ENCODE results near the gene HECTD2. TPM values are rescaled to one million over a fixed set of nuclear protein-coding genes. Genes with fewer than 3 reads are reported as not detected.
"Not testable (repeated sequence)": the region's sequence is repeated elsewhere in the genome, so short reads cannot be mapped to it uniquely, and the experiment has no call there.

Gene HECTD2
- total RNA-seq, 1 experiment from 2014 or later: 11.9 TPM

DNA sequence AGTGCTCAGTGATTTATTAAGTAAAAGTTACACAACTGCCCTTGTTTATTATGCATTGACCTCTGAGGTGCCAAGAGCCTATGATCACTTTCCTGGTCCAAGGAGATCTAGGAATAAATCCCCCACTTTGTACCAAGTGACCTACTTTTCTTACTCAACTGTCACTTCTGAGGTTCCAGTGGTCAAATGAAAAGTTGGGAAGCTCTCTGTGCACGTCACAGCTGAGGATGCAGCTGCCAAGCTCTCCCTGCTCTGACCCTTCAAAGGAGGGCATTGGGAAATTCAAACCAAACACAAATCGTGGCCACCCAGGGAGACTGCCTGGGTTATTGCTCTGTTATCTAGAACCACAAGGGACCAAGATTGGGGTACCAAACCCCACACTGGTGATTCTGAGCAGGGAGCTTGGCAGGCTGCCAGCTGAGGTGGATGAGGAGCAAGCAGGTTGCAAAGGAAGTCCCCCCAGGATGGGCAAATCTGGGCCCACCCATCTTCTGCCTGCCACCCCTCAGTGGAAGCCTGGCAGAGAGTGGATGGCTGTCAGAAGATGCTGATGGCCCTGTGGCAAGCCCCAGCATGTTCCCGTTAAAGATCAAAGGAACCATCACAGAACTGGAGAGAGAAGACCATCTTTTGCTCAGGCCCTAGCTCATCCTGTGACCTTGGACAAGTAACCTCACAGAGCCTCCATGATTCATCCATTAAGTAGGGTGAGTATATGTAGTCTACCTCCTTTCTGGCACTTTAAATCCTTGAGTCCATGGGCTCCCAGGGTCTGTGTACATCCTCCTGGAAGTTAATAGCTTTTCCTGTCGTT lies 116.0 kb downstream of the HECTD2 start:
- Histone ChIP-seq H3K27ac (peak overlapping the region; percentile 53), H3K4me3 (no peak overlapping the region), H3K36me3 (no peaks in the 10 kb centered on the region), H3K9me3 (replicated peaks) (no peaks in the 10 kb centered on the region), H3K27me3 (no peaks in the 10 kb centered on the region), H3K4me1 (peaks cover 13% of the 10 kb centered on the region; the same call in 1 of the 2 replicates)
- DNase-seq: peak; percentile 50 to 67

DNA sequence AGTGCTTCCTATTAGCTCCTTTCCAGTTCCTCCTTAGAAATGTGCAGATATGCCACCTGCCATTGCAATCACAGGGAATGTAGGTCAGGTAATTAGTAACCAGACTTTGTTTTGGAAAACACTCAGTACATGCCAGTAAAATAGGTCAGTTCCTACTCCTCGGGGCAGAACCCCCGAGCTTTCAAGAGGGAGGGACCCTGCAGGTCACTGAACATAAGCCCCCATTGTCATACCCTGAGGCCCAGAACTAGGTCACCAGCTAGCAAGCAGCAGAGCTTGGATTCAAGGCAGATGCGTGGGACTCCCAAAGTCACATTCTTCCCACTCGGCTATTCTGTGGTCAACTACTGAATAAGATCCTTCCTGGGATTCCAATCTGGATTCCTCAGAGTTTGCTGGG lies 117.9 kb downstream of the HECTD2 start:
- no peaks in the 10 kb centered on the region for H3K9me3 ChIP-seq (replicated peaks)
- no peaks in the 10 kb centered on the region for H3K36me3 ChIP-seq
- no peaks in the 10 kb centered on the region for H3K27me3 ChIP-seq
- no peak for DNase-seq
- peaks cover 13% of the 10 kb centered on the region; the same call in 1 of the 2 replicates for H3K4me1 ChIP-seq
- H3K27ac ChIP-seq: no peak overlapping the region
- no peak overlapping the region for H3K4me3 ChIP-seq

DNA sequence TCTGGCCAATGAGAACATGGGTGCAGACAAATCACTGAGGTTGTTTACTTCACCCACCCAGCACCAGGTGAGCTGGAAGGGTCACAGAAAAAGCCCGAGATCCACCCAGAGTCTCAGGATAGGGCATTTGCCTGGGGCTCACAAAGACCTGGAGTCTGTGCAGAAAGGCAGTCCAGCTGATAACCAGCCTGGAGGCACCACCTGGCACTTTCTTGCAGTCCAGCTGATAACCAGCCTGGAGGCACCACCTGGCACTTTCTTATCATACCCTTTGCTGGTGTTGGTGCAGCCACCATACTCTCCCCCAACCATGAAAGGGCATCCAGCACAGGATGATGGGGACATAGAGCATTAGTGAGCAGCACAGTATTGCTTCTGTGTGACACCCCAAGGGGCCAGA lies 118.6 kb downstream of the HECTD2 start:
- H3K9me3 ChIP-seq (replicated peaks): no peaks in the 10 kb centered on the region
- H3K4me3 ChIP-seq: no peak overlapping the region
- no peaks in the 10 kb centered on the region for H3K27me3 ChIP-seq
- no peak overlapping the region for H3K27ac ChIP-seq
- H3K36me3 ChIP-seq: no peaks in the 10 kb centered on the region
- no peak for DNase-seq
- H3K4me1 ChIP-seq: peaks cover 13% of the 10 kb centered on the region; the same call in 1 of the 2 replicates

DNA sequence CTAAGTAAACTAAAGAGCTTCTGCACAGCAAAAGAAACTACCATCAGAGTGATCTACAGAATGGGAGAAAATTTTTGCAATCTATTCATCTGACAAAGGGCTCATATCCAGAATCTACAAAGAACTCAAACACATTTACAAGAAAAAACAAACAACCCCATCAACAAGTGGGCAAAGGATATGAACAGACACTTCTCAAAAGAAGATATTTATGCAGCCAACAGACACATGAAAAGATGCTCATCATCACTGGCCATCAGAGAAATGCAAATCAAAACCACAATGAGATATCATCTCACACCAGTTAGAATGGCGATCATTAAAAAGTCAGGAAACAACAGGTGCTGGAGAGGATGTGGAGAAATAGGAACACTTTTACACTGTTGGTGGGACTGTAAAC lies 124.6 kb downstream of the HECTD2 start:
- not testable (repeated sequence) for H3K9me3 ChIP-seq (replicated peaks); H3K27ac ChIP-seq; H3K36me3 ChIP-seq; H3K4me1 ChIP-seq; H3K4me3 ChIP-seq; H3K27me3 ChIP-seq; DNase-seq

DNA sequence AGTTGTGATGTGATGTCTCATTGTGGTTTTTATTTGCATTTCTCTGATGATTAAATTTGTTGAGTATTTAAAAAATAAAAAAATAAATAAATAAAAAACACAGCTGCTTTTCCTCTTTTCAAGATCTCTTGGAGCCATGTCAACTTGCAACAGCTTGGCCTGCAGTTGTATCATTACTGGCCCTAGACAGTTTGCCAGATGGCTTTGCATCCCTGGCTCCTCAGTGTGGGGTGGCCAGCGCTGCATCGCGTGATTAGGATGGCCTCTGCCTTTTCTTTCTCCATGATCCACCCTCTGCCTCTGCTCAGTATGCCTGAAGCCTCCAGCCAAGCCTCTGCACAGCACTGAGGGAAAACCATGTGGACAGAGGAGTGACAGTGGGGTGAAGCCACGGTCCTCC lies 126.0 kb downstream of the HECTD2 start:
- Histone ChIP-seq H3K27me3 (no peaks in the 10 kb centered on the region), H3K9me3 (replicated peaks) (no peaks in the 10 kb centered on the region), H3K4me3 (no peak overlapping the region), H3K36me3 (no peaks in the 10 kb centered on the region), H3K4me1 (no peaks in the 10 kb centered on the region), H3K27ac (no peak overlapping the region)
- no peak for DNase-seq

DNA sequence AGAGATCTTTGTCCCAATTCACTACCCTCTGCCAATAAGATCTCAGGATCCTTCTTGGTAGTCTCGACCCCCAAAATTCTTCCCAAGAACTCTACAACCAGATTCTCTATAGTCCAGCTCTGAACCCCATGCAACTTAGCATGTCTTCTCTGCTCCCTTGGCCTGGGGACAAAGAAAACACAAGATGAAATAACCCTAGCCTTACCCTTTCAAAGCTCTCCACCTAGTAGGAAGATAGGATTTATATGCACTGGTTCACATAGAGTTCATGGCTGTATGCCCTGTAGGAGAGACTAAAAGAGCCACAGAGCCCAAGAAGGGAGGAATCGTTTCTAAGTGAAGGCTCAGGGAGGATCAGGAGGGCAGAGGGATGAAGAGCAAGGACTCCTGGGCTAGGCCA lies 126.6 kb downstream of the HECTD2 start:
- H3K27me3 ChIP-seq: no peaks in the 10 kb centered on the region
- no peak overlapping the region for H3K27ac ChIP-seq
- no peak overlapping the region for H3K4me3 ChIP-seq
- no peak for DNase-seq
- no peaks in the 10 kb centered on the region for H3K36me3 ChIP-seq
- H3K4me1 ChIP-seq: no peaks in the 10 kb centered on the region
- no peaks in the 10 kb centered on the region for H3K9me3 ChIP-seq (replicated peaks)

DNA sequence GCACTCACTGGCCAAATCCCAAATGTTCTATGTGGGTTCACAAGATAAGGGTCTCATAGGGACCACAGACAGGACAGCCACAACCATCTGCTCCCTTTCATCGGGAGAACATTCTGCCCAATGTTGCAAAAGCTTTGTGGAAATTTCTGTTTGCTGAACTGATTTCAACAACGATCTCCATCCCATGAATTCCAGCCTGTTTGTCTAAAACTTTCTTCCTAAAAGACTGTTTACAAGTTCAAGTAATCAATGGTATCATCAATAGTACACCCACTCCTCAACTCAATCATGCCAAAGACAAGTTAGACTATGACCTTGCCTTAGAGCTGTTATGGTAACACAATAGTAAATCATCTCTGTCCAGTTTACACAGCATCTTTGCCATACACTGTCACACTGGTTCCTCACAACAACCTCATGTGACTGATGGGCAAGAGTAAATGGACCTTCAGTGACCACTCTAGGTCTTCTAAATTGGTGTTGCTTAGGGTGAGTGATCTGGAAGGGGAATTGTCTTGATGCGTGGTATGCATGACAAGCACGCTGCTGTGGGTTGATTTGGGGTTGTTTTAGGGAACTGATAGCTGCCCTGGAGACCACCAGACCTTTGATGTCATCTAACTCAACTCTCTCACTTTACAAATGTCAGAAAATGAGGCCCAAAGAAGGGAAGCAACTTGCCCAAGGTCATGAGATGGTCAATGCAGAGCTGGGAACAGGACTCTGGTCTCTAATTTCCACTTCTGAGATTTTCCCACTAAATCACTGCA lies 127.7 kb downstream of the HECTD2 start:
- no peak for DNase-seq
- Histone ChIP-seq H3K27ac (no peak overlapping the region), H3K4me3 (no peak overlapping the region), H3K9me3 (replicated peaks) (no peaks in the 10 kb centered on the region), H3K36me3 (no peaks in the 10 kb centered on the region), H3K27me3 (no peaks in the 10 kb centered on the region), H3K4me1 (no peaks in the 10 kb centered on the region)

DNA sequence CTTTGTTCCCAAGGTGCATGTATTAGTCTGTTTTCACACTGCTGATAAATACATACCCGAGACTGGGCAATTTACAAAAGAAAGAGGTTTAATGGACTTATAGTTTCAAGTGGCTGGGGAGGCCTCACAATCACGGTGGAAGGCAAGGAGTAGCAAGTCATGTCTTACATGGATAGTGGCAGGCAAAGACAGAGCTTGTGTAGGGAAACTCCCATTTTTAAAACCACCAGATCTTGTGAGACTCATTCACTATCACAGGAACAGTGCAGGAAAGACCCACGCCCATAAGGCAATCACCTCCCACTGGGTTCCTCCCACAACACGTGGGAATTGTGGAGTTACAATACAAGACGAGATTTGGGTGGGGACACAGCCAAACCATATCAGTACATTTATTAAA lies 129.8 kb downstream of the HECTD2 start:
- Histone ChIP-seq H3K27me3 (no peaks in the 10 kb centered on the region), H3K4me1 (no peaks in the 10 kb centered on the region), H3K36me3 (no peaks in the 10 kb centered on the region), H3K9me3 (replicated peaks) (no peaks in the 10 kb centered on the region), H3K27ac (no peak overlapping the region), H3K4me3 (no peak overlapping the region)
- no peak for DNase-seq

DNA sequence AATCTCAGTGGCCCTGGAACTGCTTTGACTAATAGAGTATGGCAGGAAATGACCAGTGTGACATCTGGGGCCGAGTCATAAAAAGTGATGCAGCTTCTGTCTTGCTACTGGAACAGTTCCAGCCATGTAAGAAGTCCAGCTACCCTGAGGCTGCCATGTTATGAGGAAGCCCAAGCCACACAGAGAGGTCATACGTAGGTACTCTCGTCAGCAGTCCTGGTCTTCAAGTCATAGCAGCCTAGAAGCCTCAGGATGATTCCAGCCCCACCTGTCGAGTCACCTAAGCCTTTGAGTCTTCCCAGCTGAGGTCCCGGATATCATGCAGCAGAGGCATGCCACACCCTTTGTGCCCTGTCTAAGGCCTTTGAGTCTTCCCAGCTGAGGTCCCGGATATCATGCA lies 130.6 kb downstream of the HECTD2 start:
- H3K27ac ChIP-seq: no peak overlapping the region
- no peak for DNase-seq
- no peak overlapping the region for H3K4me3 ChIP-seq
- no peaks in the 10 kb centered on the region for H3K27me3 ChIP-seq
- H3K4me1 ChIP-seq: no peaks in the 10 kb centered on the region
- no peaks in the 10 kb centered on the region for H3K9me3 ChIP-seq (replicated peaks)
- H3K36me3 ChIP-seq: no peaks in the 10 kb centered on the region

DNA sequence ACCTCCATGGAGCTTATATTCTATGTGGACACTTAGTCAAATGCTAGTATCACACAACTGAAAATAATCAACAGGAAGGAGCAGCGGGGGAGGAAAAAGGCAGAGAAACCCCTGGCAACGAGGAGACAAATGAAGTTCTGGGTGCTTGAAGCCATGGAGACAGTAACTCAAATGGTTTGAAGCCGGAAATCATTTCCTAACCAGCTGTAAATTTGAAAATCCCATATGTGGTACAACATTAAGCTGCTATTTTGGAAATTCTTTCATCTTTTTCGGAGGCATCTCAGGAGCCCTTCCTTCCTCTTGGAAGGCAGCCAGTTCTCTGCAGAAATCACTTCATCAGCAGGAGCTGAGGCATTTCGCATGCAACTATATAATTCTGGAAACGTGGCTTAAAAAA lies 131.3 kb downstream of the HECTD2 start:
- Histone ChIP-seq H3K36me3 (no peaks in the 10 kb centered on the region), H3K27ac (no peak overlapping the region)

DNA sequence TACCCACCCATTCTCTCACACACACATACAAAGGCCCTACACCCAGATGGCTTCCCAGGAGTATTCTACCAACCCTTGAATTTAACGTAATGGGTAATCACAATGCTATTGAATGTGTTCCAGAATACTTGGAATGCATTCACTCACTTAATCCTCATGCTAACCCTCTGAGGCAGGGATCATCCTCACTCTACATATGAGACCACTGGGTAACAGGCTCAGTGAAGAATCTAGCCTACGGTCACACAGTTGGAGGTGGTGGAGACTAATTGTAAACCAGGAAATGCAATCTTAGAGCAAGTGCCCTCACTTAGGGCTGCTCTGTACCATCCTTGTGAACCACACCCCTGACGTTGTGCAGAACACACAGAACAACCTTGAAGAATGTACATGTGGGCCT lies 135.2 kb downstream of the HECTD2 start:
- no peaks in the 10 kb centered on the region for H3K27me3 ChIP-seq
- no peaks in the 10 kb centered on the region for H3K4me1 ChIP-seq
- H3K9me3 ChIP-seq (replicated peaks): no peaks in the 10 kb centered on the region
- H3K36me3 ChIP-seq: no peaks in the 10 kb centered on the region
- no peak for DNase-seq
- H3K27ac ChIP-seq: no peak overlapping the region
- no peak overlapping the region for H3K4me3 ChIP-seq

More for the DNA sequence above, 131.3 kb downstream of the HECTD2 start:
- Histone ChIP-seq H3K9me3 (replicated peaks) (no peaks in the 10 kb centered on the region), H3K4me1 (no peaks in the 10 kb centered on the region), H3K4me3 (no peak overlapping the region), H3K27me3 (no peaks in the 10 kb centered on the region)
- DNase-seq: no peak

DNA sequence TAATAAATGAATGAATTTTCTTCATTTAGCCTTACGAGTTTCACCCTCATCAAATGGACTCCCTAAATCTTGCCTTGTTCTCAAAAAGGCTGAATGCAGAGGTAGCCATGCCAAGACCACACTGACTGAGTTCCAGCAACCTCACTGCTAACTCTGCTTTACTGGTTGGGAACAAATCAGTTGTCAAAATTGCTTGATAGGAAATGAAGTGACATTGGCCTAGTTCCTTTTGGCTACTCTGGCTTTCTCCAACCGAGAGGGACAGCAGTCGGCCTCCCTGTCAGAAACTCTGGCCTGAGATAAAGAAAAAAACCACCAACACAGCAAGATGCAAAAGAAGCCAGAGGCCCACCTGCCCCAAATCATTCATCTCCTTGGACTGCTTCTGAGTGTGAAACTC lies 135.7 kb downstream of the HECTD2 start:
- no peak overlapping the region for H3K4me3 ChIP-seq
- H3K27ac ChIP-seq: no peak overlapping the region
- no peaks in the 10 kb centered on the region for H3K9me3 ChIP-seq (replicated peaks)
- H3K4me1 ChIP-seq: no peaks in the 10 kb centered on the region
- H3K27me3 ChIP-seq: no peaks in the 10 kb centered on the region
- no peaks in the 10 kb centered on the region for H3K36me3 ChIP-seq
- DNase-seq: no peak

DNA sequence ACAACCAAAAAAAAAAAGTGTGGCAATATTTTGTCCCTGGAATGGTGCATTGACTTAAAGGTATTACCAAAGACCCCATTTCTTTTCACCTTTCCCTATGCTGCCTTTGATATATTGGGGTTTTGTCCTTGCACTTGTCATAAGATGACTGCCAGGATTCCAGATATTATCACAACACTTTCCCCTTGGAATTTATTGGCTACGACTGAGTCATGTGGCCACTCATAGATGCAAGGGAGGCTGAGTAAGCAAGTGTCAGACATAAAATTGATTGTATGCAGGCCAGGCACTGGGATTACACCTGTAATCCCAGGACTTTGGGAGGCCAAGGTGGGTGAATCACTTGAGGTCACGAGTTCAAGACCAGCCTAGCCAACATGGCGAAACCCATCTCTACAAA lies 139.1 kb downstream of the HECTD2 start:
- DNase-seq: no peak
- H3K9me3 ChIP-seq (replicated peaks): no peaks in the 10 kb centered on the region
- no peak overlapping the region for H3K27ac ChIP-seq

DNA sequence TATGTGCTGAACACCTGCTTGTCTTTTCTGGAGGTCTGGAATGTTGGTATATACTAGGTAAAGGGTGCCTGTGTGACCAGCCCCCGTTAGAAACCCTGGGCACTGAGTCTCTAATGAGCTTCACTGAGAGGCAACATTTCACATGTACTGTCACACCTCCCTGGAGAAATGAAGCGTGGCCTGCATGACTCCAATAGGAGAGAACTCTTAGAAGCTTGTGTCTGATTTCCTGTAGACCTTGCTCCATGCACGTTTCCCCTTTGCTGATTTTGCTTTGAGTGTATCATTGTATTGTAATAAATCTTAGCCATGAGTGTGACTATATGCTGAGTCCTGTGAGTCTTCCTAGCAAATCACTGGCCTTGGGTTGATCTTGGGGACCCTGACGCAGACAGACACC lies 139.9 kb downstream of the HECTD2 start:
- no peaks in the 10 kb centered on the region for H3K36me3 ChIP-seq
- H3K27me3 ChIP-seq: no peaks in the 10 kb centered on the region
- no peak overlapping the region for H3K27ac ChIP-seq
- H3K9me3 ChIP-seq (replicated peaks): no peaks in the 10 kb centered on the region
- no peak overlapping the region for H3K4me3 ChIP-seq
- no peaks in the 10 kb centered on the region for H3K4me1 ChIP-seq
- DNase-seq: no peak

More for the DNA sequence above, 139.1 kb downstream of the HECTD2 start:
- Histone ChIP-seq H3K36me3 (no peaks in the 10 kb centered on the region), H3K4me3 (no peak overlapping the region), H3K27me3 (no peaks in the 10 kb centered on the region), H3K4me1 (no peaks in the 10 kb centered on the region)

DNA sequence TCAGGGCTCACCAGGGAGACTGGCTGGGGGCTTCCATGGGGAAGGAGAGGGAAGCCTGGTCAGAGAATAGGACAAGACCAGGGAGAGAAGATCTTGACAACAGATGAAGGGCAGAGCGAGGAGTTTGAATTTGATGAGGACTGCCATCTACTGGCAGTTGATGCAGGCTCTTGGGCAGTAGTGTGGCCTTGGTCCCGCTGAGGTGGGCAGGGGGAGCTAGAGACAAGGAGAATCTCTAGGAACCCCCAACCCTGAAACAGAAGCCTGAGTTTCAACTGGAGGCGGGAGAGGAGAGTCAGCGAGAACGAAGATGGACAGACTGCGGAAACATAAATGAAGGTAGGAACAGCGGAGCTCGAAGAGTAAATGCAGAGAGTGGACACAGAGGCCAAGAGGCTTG lies 141.7 kb downstream of the HECTD2 start:
- Histone ChIP-seq H3K4me1 (no peaks in the 10 kb centered on the region), H3K9me3 (replicated peaks) (no peaks in the 10 kb centered on the region), H3K36me3 (no peaks in the 10 kb centered on the region), H3K27ac (no peak overlapping the region), H3K27me3 (no peaks in the 10 kb centered on the region), H3K4me3 (no peak overlapping the region)
- peak; percentile 51 to 70 for DNase-seq
